Measurements from ENCODE around the gene GRIK1. TPM values are rescaled to one million over a fixed set of nuclear protein-coding genes. Genes with fewer than 3 reads are reported as not detected.

GRIK1 gene
- total RNA-seq, 1 donor from 2014 or later: not detected

- H3K4me3 ChIP-seq (ENCODE audit: low read depth, low read length): no peak overlapping the region
- no peak for DNase-seq (ENCODE audit: low read depth)
- TF ChIP-seq CTCF (conservative IDR thresholded peaks at IDR 0.05; ENCODE audit: low read depth, low read length): no peak
Observed at GRCh38 chr21:29625990-29626389, 313.8 kb downstream of the GRIK1 start.

- no peak for TF ChIP-seq CTCF (conservative IDR thresholded peaks at IDR 0.05; ENCODE audit: low read depth, low read length)
- no peak for DNase-seq (ENCODE audit: low read depth)
- H3K4me3 ChIP-seq (ENCODE audit: low read depth, low read length): no peak overlapping the region
Observed at GRCh38 chr21:29624776-29625175, 315.0 kb downstream of the GRIK1 start.

- no peak for TF ChIP-seq CTCF (conservative IDR thresholded peaks at IDR 0.05; ENCODE audit: low read depth, low read length)
- no peak overlapping the region for H3K4me3 ChIP-seq (ENCODE audit: low read depth, low read length)
- no peak for DNase-seq (ENCODE audit: low read depth)
Observed at GRCh38 chr21:29621525-29621924, 318.3 kb downstream of the GRIK1 start.

GRCh38 chr21:29616209-29616751 lies 323.5 kb downstream of the GRIK1 start:
- no peak overlapping the region for H3K4me3 ChIP-seq (ENCODE audit: low read depth, low read length)
- TF ChIP-seq CTCF (conservative IDR thresholded peaks at IDR 0.05; ENCODE audit: low read depth, low read length): no peak
- no peak for DNase-seq (ENCODE audit: low read depth)

GRCh38 chr21:29613877-29614276 lies 325.9 kb downstream of the GRIK1 start:
- H3K4me3 ChIP-seq (ENCODE audit: low read depth, low read length): no peak overlapping the region
- no peak for TF ChIP-seq CTCF (conservative IDR thresholded peaks at IDR 0.05; ENCODE audit: low read depth, low read length)
- no peak for DNase-seq (ENCODE audit: low read depth)

- H3K4me3 ChIP-seq (ENCODE audit: low read depth, low read length): no peak overlapping the region
- DNase-seq (ENCODE audit: low read depth): no peak
- no peak for TF ChIP-seq CTCF (conservative IDR thresholded peaks at IDR 0.05; ENCODE audit: low read depth, low read length)
Observed at GRCh38 chr21:29613021-29613420, 326.8 kb downstream of the GRIK1 start.

- TF ChIP-seq CTCF (conservative IDR thresholded peaks at IDR 0.05; ENCODE audit: low read depth, low read length): no peak
- DNase-seq (ENCODE audit: low read depth): no peak
- no peak overlapping the region for H3K4me3 ChIP-seq (ENCODE audit: low read depth, low read length)
Observed at GRCh38 chr21:29610779-29611360, 328.9 kb downstream of the GRIK1 start.

Measured in epithelial cell of proximal tubule (primary cell).